ENCODE data around the gene SPATA3. TPM values are rescaled to one million over a fixed set of nuclear protein-coding genes. Genes with fewer than 3 reads are reported as not detected.

SPATA3 gene
- total and polyA plus RNA-seq, 4 donors: not detected

GRCh38 chr2:231011526-231011925 lies 15.6 kb downstream of the SPATA3 start:
- Histone ChIP-seq H3K9me3 (ENCODE audit: control insufficient read depth in 4 of 4, low read length in 3 of 4) (no peaks in the 10 kb centered on the region), H3K4me1 (ENCODE audit: control insufficient read depth in 4 of 4, insufficient read depth in 4 of 4, low read length in 3 of 4) (no peaks in the 10 kb centered on the region), H3K27me3 (ENCODE audit: control insufficient read depth in 4 of 4, insufficient read depth in 4 of 4, low read length in 3 of 4) (no peaks in the 10 kb centered on the region), H3K4me3 (ENCODE audit: low read depth in 1 of 3, low read length in 3 of 3) (no peak overlapping the region), H3K9ac (ENCODE audit: low read depth in 1 of 2, low read length in 2 of 2) (no peak overlapping the region), H3K36me3 (ENCODE audit: control insufficient read depth in 4 of 4, insufficient read depth in 3 of 4, low read depth in 1 of 4, low read length in 3 of 4) (no peaks in the 10 kb centered on the region), H3K27ac (ENCODE audit: low read depth in 1 of 2, low read length in 2 of 2) (no peak overlapping the region)
- TF ChIP-seq JUND (IDR thresholded peaks at IDR 0.05) (no peak), NR2F2 (IDR thresholded peaks at IDR 0.05) (no peak), YY1 (IDR thresholded peaks at IDR 0.05) (no peak)
- WGBS: 44% methylated on average over 2 of the region's 2 CpGs
- no peak for DNase-seq (ENCODE audit: low spot score)

GRCh38 chr2:231012463-231012862 lies 16.5 kb downstream of the SPATA3 start:
- H3K27me3 ChIP-seq (ENCODE audit: control insufficient read depth in 4 of 4, insufficient read depth in 4 of 4, low read length in 3 of 4): no peaks in the 10 kb centered on the region
- no peaks in the 10 kb centered on the region for H3K9me3 ChIP-seq (ENCODE audit: control insufficient read depth in 4 of 4, low read length in 3 of 4)
- 56% methylated on average over 3 of the region's 3 CpGs for WGBS
- peaks cover 0 to 4% (median 1%) of the 10 kb centered on the region in 4 donors for H3K4me1 ChIP-seq (ENCODE audit: control insufficient read depth in 4 of 4, insufficient read depth in 4 of 4, low read length in 3 of 4)
- H3K4me3 ChIP-seq (ENCODE audit: low read depth in 1 of 3, low read length in 3 of 3): no peak overlapping the region
- H3K36me3 ChIP-seq (ENCODE audit: control insufficient read depth in 4 of 4, insufficient read depth in 3 of 4, low read depth in 1 of 4, low read length in 3 of 4): no peaks in the 10 kb centered on the region
- DNase-seq (ENCODE audit: low spot score): no peak
- H3K9ac ChIP-seq (ENCODE audit: low read depth in 1 of 2, low read length in 2 of 2): no peak overlapping the region
- no peak overlapping the region for H3K27ac ChIP-seq (ENCODE audit: low read depth in 1 of 2, low read length in 2 of 2)
- TF ChIP-seq TAF1 (conservative IDR thresholded peaks at IDR 0.05): no peak
- TF ChIP-seq REST (IDR thresholded peaks at IDR 0.05): no peak
- TF ChIP-seq SP1 (IDR thresholded peaks at IDR 0.05): no peak
- no peak for TF ChIP-seq CTCF (IDR thresholded peaks at IDR 0.05; ENCODE audit: low read depth, low read length, missing input control)

- H3K27ac ChIP-seq (ENCODE audit: low read depth in 1 of 2, low read length in 2 of 2): no peak overlapping the region
- peaks cover 0 to 4% (median 1%) of the 10 kb centered on the region in 4 donors for H3K4me1 ChIP-seq (ENCODE audit: control insufficient read depth in 4 of 4, insufficient read depth in 4 of 4, low read length in 3 of 4)
- H3K9ac ChIP-seq (ENCODE audit: low read depth in 1 of 2, low read length in 2 of 2): no peak overlapping the region
- H3K27me3 ChIP-seq (ENCODE audit: control insufficient read depth in 4 of 4, insufficient read depth in 4 of 4, low read length in 3 of 4): no peaks in the 10 kb centered on the region
- WGBS: 52% methylated on average over 3 of the region's 3 CpGs
- no peaks in the 10 kb centered on the region for H3K9me3 ChIP-seq (ENCODE audit: control insufficient read depth in 4 of 4, low read length in 3 of 4)
- DNase-seq (ENCODE audit: low spot score): no peak
- H3K4me3 ChIP-seq (ENCODE audit: low read depth in 1 of 3, low read length in 3 of 3): no peak overlapping the region
- H3K36me3 ChIP-seq (ENCODE audit: control insufficient read depth in 4 of 4, insufficient read depth in 3 of 4, low read depth in 1 of 4, low read length in 3 of 4): no peaks in the 10 kb centered on the region
- TF ChIP-seq EGR1 (IDR thresholded peaks at IDR 0.05; ENCODE audit: low read depth in 2 of 2) (no peak), RAD21 (IDR thresholded peaks at IDR 0.05) (no peak), YY1 (IDR thresholded peaks at IDR 0.05) (no peak), HNF4G (IDR thresholded peaks at IDR 0.05) (no peak), GABPA (IDR thresholded peaks at IDR 0.05 in 1 of 2, conservative IDR thresholded peaks at IDR 0.05 in 1 of 2) (no peak)
Observed at GRCh38 chr2:231013820-231014219, 17.9 kb downstream of the SPATA3 start.

All from liver (tissue), 9 donors.